GM18951 (cell line): Measurements from ENCODE around the gene LSM14B.
"Not testable (repeated sequence)": the region's sequence is repeated elsewhere in the genome, so short reads cannot be mapped to it uniquely, and the experiment has no call there.

Experiments
- POLR2A ChIP-seq: IDR thresholded peaks from 4 replicates; pipeline ENCODE4 v1.6.1; 2011; ENCODE audit warnings: mild to moderate bottlenecking; ENCODE audit not compliant: insufficient read length, insufficient read depth; ENCODE audit errors: extremely low read depth
- in situ Hi-C: fragments of 300-500 bp; cut with MboI; formaldehyde crosslinking; loops from one replicate; pipeline ENCODE4 v1.12.0; 2022; ENCODE audit warnings: low sequenced_read_pairs, mixed read lengths, inconsistent platforms; ENCODE audit not compliant: unreplicated experiment

The LSM14B gene

GRCh38 chr20:62097881-62098407 is 24.3 kb upstream of the LSM14B start:
- in situ Hi-C loops, result no loop called here
- no peak for TF ChIP-seq POLR2A

GRCh38 chr20:62101078-62101477 is 21.2 kb upstream of the LSM14B start:
- in situ Hi-C loops, result no loop called here
- TF ChIP-seq POLR2A, result no peak

GRCh38 chr20:62103508-62104233 is 18.6 kb upstream of the LSM14B start:
- no peak for TF ChIP-seq POLR2A
- in situ Hi-C loops, result no loop called here

GRCh38 chr20:62104234-62104789 is 18.0 kb upstream of the LSM14B start:
- in situ Hi-C loops, result no loop called here
- no peak for TF ChIP-seq POLR2A

GRCh38 chr20:62104791-62105345 is 17.4 kb upstream of the LSM14B start:
- no peak for TF ChIP-seq POLR2A
- in situ Hi-C loops, result no loop called here

GRCh38 chr20:62105592-62105991 is 16.7 kb upstream of the LSM14B start:
- TF ChIP-seq POLR2A, result no peak
- in situ Hi-C loops, result no loop called here

GRCh38 chr20:62111148-62111547 is 11.1 kb upstream of the LSM14B start:
- TF ChIP-seq POLR2A, result no peak
- in situ Hi-C loops, result no loop called here

GRCh38 chr20:62112368-62112767 is 9.9 kb upstream of the LSM14B start:
- no peak for TF ChIP-seq POLR2A
- in situ Hi-C loops, result no loop called here

GRCh38 chr20:62114894-62115293 is 7.4 kb upstream of the LSM14B start:
- TF ChIP-seq POLR2A, result no peak

GRCh38 chr20:62115800-62116407 is 6.4 kb upstream of the LSM14B start:
- in situ Hi-C loops, result not testable (repeated sequence)

More at GRCh38 chr20:62114894-62115293, 7.4 kb upstream of the LSM14B start:
- in situ Hi-C loops, result no loop called here

GRCh38 chr20:62116558-62117361 is 5.5 kb upstream of the LSM14B start:
- in situ Hi-C loops, result no loop called here
- TF ChIP-seq POLR2A, result no peak

- TF ChIP-seq POLR2A, result no peak
- in situ Hi-C loops, result no loop called here
Observed at GRCh38 chr20:62117362-62117646, 5.0 kb upstream of the LSM14B start.

GRCh38 chr20:62117658-62118057 is 4.6 kb upstream of the LSM14B start:
- no peak for TF ChIP-seq POLR2A
- in situ Hi-C loops, result no loop called here
